H7 (cell line): ENCODE measurements around the gene LITAFD. TPM values are rescaled to one million over a fixed set of nuclear protein-coding genes. Genes with fewer than 3 reads are reported as not detected.
A peak's percentile ranks its signal among the peaks of the same experiment; 100 is the strongest.

Experiments used
- DNase-seq: peaks from one replicate; pipeline ENCODE4 v3.0.0; 2012
- H3K27me3 ChIP-seq: 2 replicates; pipeline ENCODE4 v1.6.0; 2011; ENCODE audit warnings: mild to moderate bottlenecking, low read length; ENCODE audit not compliant: control insufficient read depth, insufficient read depth
- H3K36me3 ChIP-seq: replicated peaks from 2 replicates; pipeline ENCODE4 v1.5.1; 2011; ENCODE audit warnings: low read length; ENCODE audit not compliant: control insufficient read depth, insufficient read depth
- H3K4me3 ChIP-seq: 2 replicates; pipeline ENCODE4 v1.5.1; 2011; ENCODE audit warnings: low read depth, mild to moderate bottlenecking, control low read depth, low read length, moderate library complexity; ENCODE audit not compliant: insufficient read depth
- total RNA-seq: library from RNA; depleted of rRNA; stranded (reverse); fragments of >200 nt; shearing (Covaris generic); gene quantifications from 2 replicates; pipeline ENCODE4 v1.2.3, GENCODE V29; 2014

Gene LITAFD
- total RNA-seq, 1 experiment from 2014 or later, result not detected

DNA sequence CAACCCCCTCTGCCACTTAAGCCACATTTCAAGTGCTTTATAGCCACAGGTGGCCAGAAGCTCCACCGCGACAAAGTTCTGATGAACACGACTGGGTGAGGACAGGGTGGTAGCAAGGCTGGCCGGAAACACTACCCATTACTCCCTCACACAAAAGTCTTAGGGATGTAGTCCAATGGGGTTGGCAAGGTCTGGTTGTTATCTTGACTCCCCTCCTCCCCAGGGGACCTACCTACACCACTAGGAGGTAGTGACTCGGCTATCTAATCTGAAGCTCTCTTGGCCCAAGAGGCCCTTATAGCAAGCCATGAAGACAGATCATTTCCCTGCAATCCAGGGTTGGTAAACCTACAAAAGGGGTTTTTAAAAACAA lies 8.4 kb downstream of the LITAFD start:
- H3K36me3 ChIP-seq, result peaks cover 24% of the 10 kb centered on the region
- no peak overlapping the region for H3K4me3 ChIP-seq
- no peak for DNase-seq
- H3K27me3 ChIP-seq, result no peaks in the 10 kb centered on the region

DNA sequence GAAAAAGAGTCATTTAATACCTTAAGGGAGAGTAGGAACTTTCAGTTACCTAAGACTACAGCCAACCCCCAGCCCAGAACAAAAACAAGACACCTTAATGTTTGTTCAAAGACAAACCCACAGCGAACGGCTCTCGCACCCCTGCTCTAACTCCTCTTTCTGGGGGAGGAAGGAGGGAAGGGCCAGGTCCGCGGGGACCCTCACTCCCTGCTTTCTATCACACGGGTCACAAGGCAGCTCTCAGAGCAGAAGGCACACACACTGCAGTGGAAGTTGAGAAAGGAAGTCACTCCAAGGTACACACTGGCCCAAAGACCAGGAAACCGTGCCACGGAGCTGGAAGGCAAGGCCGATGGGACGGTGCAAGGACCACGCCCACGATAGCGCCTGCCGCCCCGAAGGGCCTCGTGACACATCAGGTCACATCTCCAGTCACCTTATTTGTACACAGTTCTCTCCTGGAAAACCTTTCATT lies 10.0 kb downstream of the LITAFD start:
- Histone ChIP-seq H3K27me3 (no peaks in the 10 kb centered on the region), H3K4me3 (no peak overlapping the region), H3K36me3 (peaks cover 34% of the 10 kb centered on the region)
- DNase-seq, result no peak

DNA sequence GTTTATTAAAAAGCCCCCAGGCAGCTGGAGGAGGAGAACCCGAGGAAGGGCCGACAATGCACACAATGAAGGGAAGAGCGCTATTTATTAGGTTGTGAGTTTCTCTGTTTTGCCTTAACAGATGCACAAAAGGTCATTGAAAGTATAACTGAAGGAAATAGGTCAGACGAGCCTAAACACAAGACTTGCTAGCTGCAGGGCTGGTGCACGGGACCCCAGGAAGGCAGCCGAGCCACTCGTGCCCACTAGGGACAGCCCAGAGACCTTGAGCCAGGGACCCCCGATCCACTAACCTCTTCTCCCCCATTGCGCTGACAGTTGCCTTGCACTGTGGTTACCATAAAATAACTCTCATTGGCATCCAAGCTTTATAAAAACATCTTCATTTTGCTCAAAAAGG lies 11.3 kb downstream of the LITAFD start:
- Histone ChIP-seq H3K4me3 (no peak overlapping the region), H3K27me3 (no peaks in the 10 kb centered on the region), H3K36me3 (peaks cover 43% of the 10 kb centered on the region)
- no peak for DNase-seq

DNA sequence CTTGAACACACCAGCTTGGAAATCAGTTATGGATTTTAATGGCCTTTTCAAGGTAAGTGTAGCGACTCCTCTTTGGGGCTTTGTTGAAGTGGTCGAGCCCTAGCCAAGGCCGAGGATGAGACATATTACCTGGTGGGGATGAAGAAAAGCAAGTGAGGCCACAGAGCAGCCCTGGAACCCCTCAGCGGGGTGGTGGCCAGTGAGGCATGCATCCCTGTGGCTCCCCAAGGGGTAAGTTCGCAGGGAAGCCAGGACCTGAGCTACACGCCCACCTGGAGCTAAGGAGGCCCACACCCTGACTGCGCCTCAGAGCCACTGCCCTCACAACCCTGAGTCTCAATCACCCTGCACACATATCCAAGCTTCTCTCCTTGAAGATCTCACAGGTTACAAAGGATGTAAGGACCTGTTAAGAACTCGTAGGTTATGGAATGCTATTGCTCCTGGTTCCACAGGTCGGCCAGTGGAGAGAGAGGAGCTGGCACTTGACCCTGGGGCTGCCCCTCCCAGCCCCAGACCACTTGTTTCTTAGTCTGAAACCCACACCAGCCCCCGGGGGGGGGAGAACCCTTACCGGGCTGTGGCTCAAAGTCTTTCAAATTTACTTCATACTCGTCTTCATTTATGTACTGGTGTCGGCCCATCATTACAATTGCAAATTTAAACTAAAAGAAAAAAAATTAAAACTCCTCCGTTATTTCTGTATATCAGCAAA lies 12.0 kb downstream of the LITAFD start:
- no peak for DNase-seq
- Histone ChIP-seq H3K36me3 (peaks cover 49% of the 10 kb centered on the region), H3K4me3 (no peak overlapping the region), H3K27me3 (no peaks in the 10 kb centered on the region)

DNA sequence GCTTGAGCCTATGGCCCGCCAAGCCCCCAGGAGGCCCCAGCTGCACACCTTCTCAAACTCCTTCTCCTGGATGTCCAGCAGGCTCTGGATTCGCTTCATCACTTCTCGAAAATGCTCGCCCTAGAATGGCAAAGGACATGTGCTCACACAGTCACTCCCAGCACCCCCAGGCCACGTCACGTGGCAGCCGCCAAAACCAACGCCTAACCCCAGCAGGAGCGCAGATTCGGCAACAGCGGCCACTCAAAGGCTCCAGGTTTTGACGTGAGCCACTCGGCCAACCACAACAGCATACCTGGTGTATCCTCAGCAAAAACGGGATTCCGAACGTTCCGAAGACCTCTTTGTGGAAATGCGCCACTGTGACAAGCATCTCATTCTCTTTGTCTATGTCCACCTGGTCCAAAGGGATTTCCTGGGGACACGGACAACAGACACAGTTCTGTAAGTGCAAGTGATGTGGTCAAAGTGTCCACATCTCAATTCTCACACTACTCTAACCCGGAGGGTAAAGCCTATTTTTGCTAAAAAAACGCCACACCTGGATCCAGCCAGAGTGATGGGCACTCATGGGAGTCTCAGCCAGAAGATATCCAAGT lies 12.7 kb downstream of the LITAFD start:
- DNase-seq, result no peak
- Histone ChIP-seq H3K27me3 (no peaks in the 10 kb centered on the region), H3K36me3 (peaks cover 54% of the 10 kb centered on the region), H3K4me3 (no peak overlapping the region)

DNA sequence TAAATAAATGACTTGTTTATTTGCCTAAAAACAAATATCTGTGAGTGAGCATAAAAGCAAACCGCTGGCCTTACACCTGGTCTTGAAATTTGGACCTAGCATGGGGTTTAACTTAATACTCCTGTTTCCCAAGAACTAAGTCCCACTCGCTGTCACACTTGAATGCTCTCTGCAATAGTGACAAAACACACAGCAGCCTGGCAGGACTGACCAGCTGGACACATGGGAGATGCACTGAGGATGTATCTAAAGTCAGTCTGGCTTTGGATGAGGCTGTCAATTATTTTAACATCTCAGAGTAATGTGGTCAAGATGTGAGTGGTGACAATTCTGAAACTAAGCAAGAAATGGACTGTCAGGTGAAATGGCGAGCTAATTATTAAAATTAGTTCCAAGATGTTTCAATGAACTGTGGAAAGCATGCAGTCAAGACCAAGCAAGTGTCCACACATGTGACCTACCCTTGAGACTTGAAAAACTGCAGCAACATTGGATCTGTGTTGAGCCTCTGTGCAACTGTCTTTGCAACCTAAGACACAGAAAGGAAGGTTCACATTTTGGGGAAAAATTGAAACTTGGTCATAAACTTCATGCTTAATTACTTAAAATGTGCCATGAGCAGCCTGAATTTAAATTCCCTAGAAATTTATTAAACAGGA lies 16.6 kb downstream of the LITAFD start:
- DNase-seq, result no peak
- Histone ChIP-seq H3K4me3 (no peak overlapping the region), H3K36me3 (peaks cover 59% of the 10 kb centered on the region), H3K27me3 (no peaks in the 10 kb centered on the region)

DNA sequence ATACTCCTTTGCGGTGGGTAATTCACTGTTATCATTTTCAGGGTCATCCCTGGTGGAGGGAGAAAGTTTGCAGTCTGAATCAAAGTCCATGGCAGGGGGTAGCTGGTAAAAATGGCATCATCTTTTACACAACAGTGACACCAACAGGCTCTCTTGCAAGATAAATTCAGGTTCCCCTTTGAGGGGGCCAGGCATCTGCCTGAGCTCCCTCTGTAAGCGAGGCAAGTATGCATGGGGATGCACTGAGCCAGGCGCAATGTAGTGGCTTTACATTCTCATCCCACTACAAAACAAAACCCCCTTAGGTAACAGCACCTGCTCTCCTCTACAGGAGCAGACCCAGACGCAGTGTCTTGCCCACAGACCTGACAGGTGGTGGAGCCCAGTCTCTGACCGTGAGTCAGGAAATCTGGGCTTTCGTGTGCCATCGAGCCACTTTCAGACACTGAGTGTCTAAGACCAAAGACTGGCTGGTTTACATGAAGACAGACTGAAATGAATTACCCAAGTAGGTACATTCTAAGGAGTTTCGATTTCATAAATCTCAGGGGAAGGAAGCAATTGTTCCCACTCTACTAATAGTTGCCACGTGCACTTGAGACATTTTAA lies 17.7 kb downstream of the LITAFD start:
- H3K36me3 ChIP-seq, result peaks cover 58% of the 10 kb centered on the region

DNA sequence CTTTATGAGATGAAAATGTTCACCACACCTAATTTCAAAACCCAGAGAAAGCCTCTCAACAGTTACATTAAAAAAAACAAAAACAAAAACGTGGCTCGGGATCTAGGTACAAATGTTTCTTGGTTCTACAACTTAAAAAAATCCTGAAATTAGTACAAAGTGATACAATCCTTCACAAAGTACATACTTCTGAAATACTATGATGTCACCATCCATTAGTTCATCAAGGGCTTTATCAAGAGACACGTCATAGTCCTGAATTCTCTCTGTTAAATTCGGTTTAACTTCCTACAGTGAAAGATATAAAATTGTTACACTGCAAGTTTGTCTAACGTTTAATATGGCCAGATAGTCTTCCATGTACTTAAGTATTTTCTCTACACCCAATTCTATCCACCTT lies 18.2 kb downstream of the LITAFD start:
- DNase-seq, result no peak
- peaks cover 58% of the 10 kb centered on the region for H3K36me3 ChIP-seq

More for the DNA sequence above, 17.7 kb downstream of the LITAFD start:
- H3K4me3 ChIP-seq, result no peak overlapping the region
- H3K27me3 ChIP-seq, result no peaks in the 10 kb centered on the region
- DNase-seq, result peak; percentile 59

DNA sequence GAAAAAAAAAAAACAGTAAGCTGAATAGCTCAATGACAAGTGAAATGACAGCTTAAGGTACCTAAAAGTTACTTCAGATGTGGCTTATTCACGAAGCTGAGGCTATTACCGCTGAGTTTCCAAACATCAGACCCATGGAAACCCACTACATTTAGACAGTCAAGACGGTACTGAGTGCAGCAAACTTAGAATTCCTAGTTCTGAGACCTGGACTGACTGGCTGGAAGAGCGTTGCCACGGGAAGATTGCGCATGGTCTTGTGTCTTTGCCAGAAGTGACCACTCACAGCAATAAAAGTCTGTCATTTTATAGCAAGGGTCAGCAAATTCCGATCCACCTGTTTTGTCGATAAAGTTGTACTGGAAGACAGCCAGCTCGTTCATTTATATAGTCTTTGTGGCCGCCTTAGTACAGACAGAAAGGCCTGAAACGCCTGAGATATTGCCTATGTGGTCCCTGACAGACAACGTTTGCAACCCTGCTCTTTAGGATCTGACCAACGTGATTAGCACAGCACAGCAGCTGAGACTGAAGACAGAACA lies 19.2 kb downstream of the LITAFD start:
- no peak overlapping the region for H3K4me3 ChIP-seq
- no peak for DNase-seq
- H3K36me3 ChIP-seq, result peaks cover 56% of the 10 kb centered on the region
- H3K27me3 ChIP-seq, result no peaks in the 10 kb centered on the region

More for the DNA sequence above, 18.2 kb downstream of the LITAFD start:
- Histone ChIP-seq H3K27me3 (no peaks in the 10 kb centered on the region), H3K4me3 (no peak overlapping the region)

DNA sequence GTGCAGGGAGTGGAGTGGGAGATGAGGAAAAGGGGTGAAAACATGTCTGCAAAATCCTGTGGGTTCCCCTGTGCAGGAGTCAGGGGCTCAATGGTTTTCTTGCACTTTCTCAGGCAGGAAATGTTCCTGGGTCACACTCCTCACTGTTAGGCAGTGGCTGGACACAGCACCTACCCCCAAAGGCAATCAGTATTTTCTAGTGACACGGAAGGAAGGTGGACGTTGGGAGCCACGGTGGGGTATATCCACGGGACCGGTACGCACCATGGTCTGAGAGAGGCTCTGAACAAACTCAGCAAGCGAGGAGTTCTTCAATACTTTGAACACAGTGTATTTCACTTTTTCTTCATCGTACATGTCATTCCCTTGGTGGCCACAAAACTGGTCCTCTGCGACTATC lies 20.9 kb downstream of the LITAFD start:
- Histone ChIP-seq H3K27me3 (no peaks in the 10 kb centered on the region), H3K36me3 (peaks cover 45% of the 10 kb centered on the region), H3K4me3 (no peak overlapping the region)
- DNase-seq, result no peak

DNA sequence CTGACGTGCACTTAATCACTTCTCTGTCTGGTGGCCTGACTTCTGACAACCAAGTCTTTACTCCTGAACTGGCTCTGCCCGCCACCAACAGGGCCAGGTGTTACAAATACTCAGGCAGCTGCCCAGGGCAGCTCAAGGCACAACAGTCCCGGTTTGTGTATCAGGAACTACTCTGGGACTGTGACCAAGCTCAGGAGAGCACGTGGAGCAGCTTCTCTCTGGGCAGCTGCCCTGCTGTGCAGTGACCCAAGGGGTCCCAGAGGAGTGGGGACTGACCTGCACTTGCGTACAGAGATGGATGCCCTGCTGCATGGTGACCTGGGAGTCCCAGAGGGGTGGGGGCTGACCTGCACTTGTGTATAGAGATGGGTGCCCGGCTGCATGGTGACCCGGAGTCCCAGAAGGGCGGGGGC lies 21.9 kb downstream of the LITAFD start:
- no peaks in the 10 kb centered on the region for H3K27me3 ChIP-seq
- H3K36me3 ChIP-seq, result peaks cover 45% of the 10 kb centered on the region
- DNase-seq, result no peak
- no peak overlapping the region for H3K4me3 ChIP-seq

DNA sequence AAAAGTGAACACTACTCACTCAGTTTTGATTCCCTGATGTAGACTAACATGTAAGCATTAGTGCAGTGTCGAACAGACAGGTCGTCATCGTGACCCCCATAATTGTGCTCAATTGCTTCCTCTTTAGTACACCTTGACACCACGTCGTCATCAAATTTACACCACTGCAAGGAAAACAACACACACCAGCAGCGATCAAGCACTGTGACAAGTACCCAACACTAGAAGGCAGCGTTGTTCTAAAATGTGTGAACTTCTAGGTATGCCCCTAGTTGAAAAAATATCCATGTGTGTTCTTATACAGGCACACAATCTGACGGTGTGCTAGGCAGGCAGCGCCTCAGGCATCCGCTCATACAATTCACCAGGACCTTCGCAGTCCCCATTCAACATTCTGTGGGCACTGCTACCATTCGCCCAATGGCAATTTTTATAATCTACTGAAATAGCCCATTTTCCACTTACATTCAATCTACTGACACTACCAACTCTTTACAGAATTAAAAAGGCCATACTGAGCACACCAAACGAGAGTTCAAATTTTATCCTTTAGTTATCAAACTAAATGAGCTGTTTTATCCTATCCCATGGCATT lies 23.1 kb downstream of the LITAFD start:
- Histone ChIP-seq H3K27me3 (no peaks in the 10 kb centered on the region), H3K4me3 (no peak overlapping the region), H3K36me3 (peaks cover 46% of the 10 kb centered on the region)
- peak; percentile 67 for DNase-seq

DNA sequence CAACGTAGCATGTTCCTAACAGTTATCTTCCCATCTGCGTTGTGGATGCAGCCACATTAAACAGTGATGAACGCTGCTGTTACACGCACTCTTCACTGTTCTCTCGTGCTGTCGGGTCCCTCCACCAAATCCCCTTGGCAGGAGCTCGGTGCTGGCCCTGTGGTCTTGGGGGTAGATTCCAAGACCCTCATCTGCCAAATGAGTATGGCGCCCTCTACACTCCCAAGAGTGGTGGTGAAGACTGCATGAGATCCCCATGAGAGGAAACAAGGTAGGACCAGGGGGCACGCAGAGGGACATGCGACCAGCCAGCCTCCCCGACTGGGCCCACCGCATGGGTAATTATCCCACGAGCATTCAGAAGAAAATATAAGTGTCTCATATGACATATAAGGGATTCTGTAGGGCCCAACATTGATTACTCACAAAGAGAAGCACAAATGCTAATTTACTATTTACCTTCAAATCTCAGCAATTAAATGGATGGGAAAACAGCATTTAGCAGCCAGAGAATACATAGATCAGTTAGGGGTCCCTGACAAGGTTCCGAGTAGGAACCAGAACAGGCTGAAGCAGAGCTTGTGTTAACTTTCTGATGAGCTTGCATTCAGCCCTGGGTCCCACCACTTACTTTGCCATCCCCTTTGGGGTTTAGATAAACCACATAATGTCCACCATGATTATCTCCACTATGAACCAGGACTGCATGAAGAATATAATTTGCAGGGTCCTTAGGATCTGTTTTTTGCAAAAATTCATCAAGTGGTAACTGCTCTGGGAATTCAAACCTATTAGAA lies 23.8 kb downstream of the LITAFD start:
- Histone ChIP-seq H3K36me3 (peaks cover 48% of the 10 kb centered on the region), H3K27me3 (no peaks in the 10 kb centered on the region), H3K4me3 (no peak overlapping the region)
- DNase-seq, result peak; percentile 85

DNA sequence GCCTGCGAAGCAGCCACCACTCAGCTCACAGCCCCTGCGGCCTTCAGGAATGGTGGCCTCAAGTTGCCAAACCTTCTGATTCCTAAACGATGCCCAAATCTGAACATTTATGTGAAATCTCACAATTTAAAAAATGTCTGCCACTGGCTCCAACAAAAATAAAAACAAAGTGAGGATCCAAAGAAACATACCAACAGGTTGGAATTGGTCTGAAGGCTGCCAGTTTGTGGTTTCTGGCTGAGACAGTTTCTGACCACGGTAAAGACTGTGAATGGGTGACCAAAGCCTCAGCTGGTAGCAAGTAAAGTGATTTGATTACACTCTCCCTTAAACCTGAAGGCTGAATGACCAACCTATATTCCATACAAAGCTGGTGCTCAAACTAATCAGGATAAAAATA lies 24.9 kb downstream of the LITAFD start:
- H3K36me3 ChIP-seq, result peaks cover 41% of the 10 kb centered on the region
- no peaks in the 10 kb centered on the region for H3K27me3 ChIP-seq
- no peak for DNase-seq

More for the DNA sequence above, 24.9 kb downstream of the LITAFD start:
- H3K4me3 ChIP-seq, result no peak overlapping the region
